HepG2 (cell line): Measurements from ENCODE around the gene GNL1. TPM values are rescaled to one million over a fixed set of nuclear protein-coding genes. Genes with fewer than 3 reads are reported as not detected.

Experiments
- ATAD3A ChIP-seq: sonication (generic); formaldehyde crosslinking; IDR thresholded peaks from 2 replicates; pipeline ENCODE4 v1.4.0; 2020; ENCODE audit warnings: missing genetic modification reagents
- IRX3 ChIP-seq: sonication (generic); formaldehyde crosslinking; IDR thresholded peaks from 2 replicates; pipeline ENCODE4 v1.8.1; 2023; ENCODE audit warnings: mild to moderate bottlenecking, low read depth, missing genetic modification reagents, borderline replicate concordance
- KAT2B ChIP-seq: fragments of 150-350 bp; IDR thresholded peaks from 2 replicates; pipeline ENCODE4 v1.6.1; 2014; ENCODE audit warnings: low read depth, low read length, borderline replicate concordance
- MYC ChIP-seq: sonication (generic); formaldehyde crosslinking; IDR thresholded peaks from 2 replicates; pipeline ENCODE4 v1.9.0; 2021; ENCODE audit warnings: missing genetic modification reagents, borderline replicate concordance
- NAIF1 ChIP-seq: sonication (generic); formaldehyde crosslinking; IDR thresholded peaks from 2 replicates; pipeline ENCODE4 v1.5.0; 2020; ENCODE audit warnings: mild to moderate bottlenecking, missing genetic modification reagents, borderline replicate concordance
- PAF1 ChIP-seq: IDR thresholded peaks from 2 replicates; pipeline ENCODE4 v1.6.1; 2016; ENCODE audit warnings: missing genetic modification reagents, missing compliant biosample characterization
- PAX8 ChIP-seq: sonication (generic); formaldehyde crosslinking; IDR thresholded peaks from 2 replicates; pipeline ENCODE4 v1.8.0; 2022; ENCODE audit warnings: mild to moderate bottlenecking, missing genetic modification reagents, borderline replicate concordance
- RFX3 ChIP-seq: IDR thresholded peaks from 2 replicates; pipeline ENCODE4 v1.6.1; 2016; ENCODE audit warnings: missing biosample characterization, missing genetic modification reagents
- SNAI1 ChIP-seq: sonication (generic); formaldehyde crosslinking; IDR thresholded peaks from 2 replicates; pipeline ENCODE4 v1.5.0; 2020; ENCODE audit warnings: mild to moderate bottlenecking, missing genetic modification reagents, borderline replicate concordance
- ZBTB20 ChIP-seq: sonication (generic); formaldehyde crosslinking; IDR thresholded peaks from 2 replicates; pipeline ENCODE4 v1.8.1; 2023; ENCODE audit warnings: missing genetic modification reagents, low read depth, mild to moderate bottlenecking, borderline replicate concordance
- ZIK1 ChIP-seq: sonication (generic); formaldehyde crosslinking; IDR thresholded peaks from 2 replicates; pipeline ENCODE4 v1.5.0; 2020; ENCODE audit warnings: mild to moderate bottlenecking, low read depth, missing genetic modification reagents, borderline replicate concordance
- ZNF234 ChIP-seq: sonication (generic); formaldehyde crosslinking; conservative IDR thresholded peaks from 2 replicates; pipeline ENCODE4 v1.5.1; 2020; ENCODE audit warnings: mild to moderate bottlenecking, missing genetic modification reagents
- ZNF253 ChIP-seq: sonication (generic); formaldehyde crosslinking; IDR thresholded peaks from 2 replicates; pipeline ENCODE4 v1.8.0; 2022; ENCODE audit warnings: mild to moderate bottlenecking, missing genetic modification reagents, borderline replicate concordance
- ZNF263 ChIP-seq: sonication (generic); formaldehyde crosslinking; IDR thresholded peaks from 2 replicates; pipeline ENCODE4 v1.4.0; 2020; ENCODE audit warnings: missing genetic modification reagents
- ZNF382 ChIP-seq: sonication (generic); formaldehyde crosslinking; IDR thresholded peaks from 2 replicates; pipeline ENCODE4 v1.5.0; 2020; ENCODE audit warnings: missing genetic modification reagents, mild to moderate bottlenecking, borderline replicate concordance
- ZNF44 ChIP-seq: sonication (generic); formaldehyde crosslinking; IDR thresholded peaks from 2 replicates; pipeline ENCODE4 v1.5.1; 2020; ENCODE audit warnings: mild to moderate bottlenecking, missing genetic modification reagents
- ZNF547 ChIP-seq: sonication (generic); formaldehyde crosslinking; IDR thresholded peaks from 2 replicates; pipeline ENCODE4 v1.5.1; 2020; ENCODE audit warnings: mild to moderate bottlenecking, missing genetic modification reagents
- ZNF781 ChIP-seq: sonication (generic); formaldehyde crosslinking; IDR thresholded peaks from 2 replicates; pipeline ENCODE4 v1.5.1; 2020; ENCODE audit warnings: borderline replicate concordance, mild to moderate bottlenecking, missing genetic modification reagents; ENCODE audit errors: not compliant biosample characterization
- ZNF841 ChIP-seq: sonication (generic); formaldehyde crosslinking; IDR thresholded peaks from 2 replicates; pipeline ENCODE4 v1.8.1; 2023; ENCODE audit warnings: missing genetic modification reagents, borderline replicate concordance
- ZNF879 ChIP-seq: sonication (generic); formaldehyde crosslinking; IDR thresholded peaks from 2 replicates; pipeline ENCODE4 v1.8.1; 2023; ENCODE audit warnings: missing genetic modification reagents
- polyA plus RNA-seq, 8 experiments: library from polyadenylated mRNA; depleted of rRNA in 3 of 8; stranded (reverse) in 7 of 8; unstranded in 1 of 8; fragments of >200 nt; fragmentation: Illumina TruSeq in 4 of 8; extraction: Trizol in 4 of 8; gene quantifications; 2 replicates each; pipeline versions ENCODE4 v1.2.1 to v1.2.3, GENCODE V29; 2011 to 2016; ENCODE audit warnings: low read depth in 4 of 8, missing spikeins in 1 of 8, mixed read lengths in 1 of 8; ENCODE audit not compliant: insufficient read depth in 1 of 8
- total RNA-seq, 5 experiments: library from RNA; depleted of rRNA; stranded (reverse); fragments of >200 nt; fragmentation: Illumina TruSeq; extraction: Trizol; gene quantifications; 2 replicates each; pipeline ENCODE4 v1.2.3, GENCODE V29; 2016; ENCODE audit warnings: low read depth in 1 of 5
- TF ChIP-seq, protein P1 (sequence below): sonication (generic); formaldehyde crosslinking; conservative IDR thresholded peaks from 2 replicates; pipeline ENCODE4 v1.4.0; 2020; ENCODE audit warnings: missing genetic modification reagents
- TF ChIP-seq, protein P2 (sequence below): sonication (generic); formaldehyde crosslinking; IDR thresholded peaks from 2 replicates; pipeline ENCODE4 v1.5.0; 2020; ENCODE audit warnings: mild to moderate bottlenecking, missing genetic modification reagents
- TF ChIP-seq, protein P3 (sequence below): sonication (generic); formaldehyde crosslinking; IDR thresholded peaks from 2 replicates; pipeline ENCODE4 v1.5.0; 2020; ENCODE audit warnings: missing genetic modification reagents
- TF ChIP-seq, protein P4 (sequence below): sonication (generic); formaldehyde crosslinking; IDR thresholded peaks from 2 replicates; pipeline ENCODE4 v1.4.0; 2020; ENCODE audit warnings: missing genetic modification reagents

GNL1 gene
- total and polyA plus RNA-seq, 2 of the 13 experiments (the other 11 are each of a cell fraction or from before 2014, with no cell fraction given), result 35.0 to 55.6 TPM

DNA sequence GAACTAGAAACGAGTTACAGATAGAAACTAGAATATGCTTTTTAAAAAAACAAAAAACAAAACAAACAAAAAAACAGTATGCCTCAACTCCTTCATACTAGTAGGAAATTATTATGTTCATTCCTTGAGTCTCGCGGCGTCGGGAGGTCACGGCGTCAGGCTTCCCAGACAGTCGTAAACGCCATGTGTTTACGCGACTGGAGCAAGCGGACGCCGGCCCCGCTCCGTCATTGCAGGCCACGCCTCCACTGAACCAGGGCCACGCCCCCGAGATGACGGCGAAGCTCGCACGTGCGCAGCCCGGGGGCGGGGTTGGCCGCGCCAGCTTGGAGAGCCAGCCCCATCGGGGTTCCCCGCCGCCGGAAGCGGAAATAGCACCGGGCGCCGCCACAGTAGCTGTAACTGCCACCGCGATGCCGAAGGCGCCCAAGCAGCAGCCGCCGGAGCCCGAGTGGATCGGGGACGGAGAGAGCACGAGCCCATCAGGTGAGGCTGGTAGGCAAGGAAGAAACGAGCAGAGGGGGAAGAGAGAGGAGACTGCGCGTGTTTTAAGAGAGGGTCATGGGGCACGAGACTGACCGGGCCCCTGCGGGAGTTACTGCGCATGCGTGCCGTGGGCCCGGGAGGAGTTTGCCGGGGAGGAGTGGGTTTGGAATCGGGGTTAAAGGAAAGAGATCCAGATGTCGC lies 14.9 kb upstream of the GNL1 start, which contains the start of gene ABCF1 (continued):
- TF ChIP-seq, protein P1, sequence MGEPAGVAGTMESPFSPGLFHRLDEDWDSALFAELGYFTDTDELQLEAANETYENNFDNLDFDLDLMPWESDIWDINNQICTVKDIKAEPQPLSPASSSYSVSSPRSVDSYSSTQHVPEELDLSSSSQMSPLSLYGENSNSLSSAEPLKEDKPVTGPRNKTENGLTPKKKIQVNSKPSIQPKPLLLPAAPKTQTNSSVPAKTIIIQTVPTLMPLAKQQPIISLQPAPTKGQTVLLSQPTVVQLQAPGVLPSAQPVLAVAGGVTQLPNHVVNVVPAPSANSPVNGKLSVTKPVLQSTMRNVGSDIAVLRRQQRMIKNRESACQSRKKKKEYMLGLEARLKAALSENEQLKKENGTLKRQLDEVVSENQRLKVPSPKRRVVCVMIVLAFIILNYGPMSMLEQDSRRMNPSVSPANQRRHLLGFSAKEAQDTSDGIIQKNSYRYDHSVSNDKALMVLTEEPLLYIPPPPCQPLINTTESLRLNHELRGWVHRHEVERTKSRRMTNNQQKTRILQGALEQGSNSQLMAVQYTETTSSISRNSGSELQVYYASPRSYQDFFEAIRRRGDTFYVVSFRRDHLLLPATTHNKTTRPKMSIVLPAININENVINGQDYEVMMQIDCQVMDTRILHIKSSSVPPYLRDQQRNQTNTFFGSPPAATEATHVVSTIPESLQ (CRISPR knock-in tag), result peak; percentile 61; the same call in 1 of the 2 replicates
- TF ChIP-seq IRX3 (CRISPR knock-in tag), result no peak
- TF ChIP-seq ZNF879, result peak; percentile 76; the same call in 1 of the 2 replicates
- no peak for TF ChIP-seq ZNF382 (CRISPR knock-in tag)
- peak; percentile 95 for TF ChIP-seq ZNF781
- no peak for TF ChIP-seq ATAD3A (CRISPR knock-in tag)
- TF ChIP-seq PAF1 (CRISPR knock-in tag), result no peak
- no peak; the same call in 1 of the 2 replicates for TF ChIP-seq ZNF234 (CRISPR knock-in tag)
- TF ChIP-seq, protein P2, sequence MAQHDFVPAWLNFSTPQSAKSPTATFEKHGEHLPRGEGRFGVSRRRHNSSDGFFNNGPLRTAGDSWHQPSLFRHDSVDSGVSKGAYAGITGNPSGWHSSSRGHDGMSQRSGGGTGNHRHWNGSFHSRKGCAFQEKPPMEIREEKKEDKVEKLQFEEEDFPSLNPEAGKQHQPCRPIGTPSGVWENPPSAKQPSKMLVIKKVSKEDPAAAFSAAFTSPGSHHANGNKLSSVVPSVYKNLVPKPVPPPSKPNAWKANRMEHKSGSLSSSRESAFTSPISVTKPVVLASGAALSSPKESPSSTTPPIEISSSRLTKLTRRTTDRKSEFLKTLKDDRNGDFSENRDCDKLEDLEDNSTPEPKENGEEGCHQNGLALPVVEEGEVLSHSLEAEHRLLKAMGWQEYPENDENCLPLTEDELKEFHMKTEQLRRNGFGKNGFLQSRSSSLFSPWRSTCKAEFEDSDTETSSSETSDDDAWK (CRISPR knock-in tag), result no peak
- peak; percentile 90; the same call in 1 of the 2 replicates for TF ChIP-seq ZNF841
- peak; percentile 99 for TF ChIP-seq NAIF1 (CRISPR knock-in tag)
- TF ChIP-seq MYC (CRISPR knock-in tag), result peak; percentile 98
- TF ChIP-seq SNAI1, result peak; percentile 91
- TF ChIP-seq KAT2B, result no peak
- no peak; the same call in none of the 2 replicates for TF ChIP-seq ZNF44
- TF ChIP-seq, protein P3, sequence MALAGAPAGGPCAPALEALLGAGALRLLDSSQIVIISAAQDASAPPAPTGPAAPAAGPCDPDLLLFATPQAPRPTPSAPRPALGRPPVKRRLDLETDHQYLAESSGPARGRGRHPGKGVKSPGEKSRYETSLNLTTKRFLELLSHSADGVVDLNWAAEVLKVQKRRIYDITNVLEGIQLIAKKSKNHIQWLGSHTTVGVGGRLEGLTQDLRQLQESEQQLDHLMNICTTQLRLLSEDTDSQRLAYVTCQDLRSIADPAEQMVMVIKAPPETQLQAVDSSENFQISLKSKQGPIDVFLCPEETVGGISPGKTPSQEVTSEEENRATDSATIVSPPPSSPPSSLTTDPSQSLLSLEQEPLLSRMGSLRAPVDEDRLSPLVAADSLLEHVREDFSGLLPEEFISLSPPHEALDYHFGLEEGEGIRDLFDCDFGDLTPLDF, result peak; percentile 85; the same call in 1 of the 2 replicates
- peak; percentile 91 for TF ChIP-seq PAX8
- peak; percentile 86 for TF ChIP-seq ZNF263 (CRISPR knock-in tag)
- peak; percentile 98 for TF ChIP-seq ZNF547 (CRISPR knock-in tag)
- TF ChIP-seq ZNF253, result peak; percentile 92
- TF ChIP-seq ZBTB20 (CRISPR knock-in tag), result peak; percentile 90
- peak; percentile 86 for TF ChIP-seq ZIK1
- TF ChIP-seq, protein P4, sequence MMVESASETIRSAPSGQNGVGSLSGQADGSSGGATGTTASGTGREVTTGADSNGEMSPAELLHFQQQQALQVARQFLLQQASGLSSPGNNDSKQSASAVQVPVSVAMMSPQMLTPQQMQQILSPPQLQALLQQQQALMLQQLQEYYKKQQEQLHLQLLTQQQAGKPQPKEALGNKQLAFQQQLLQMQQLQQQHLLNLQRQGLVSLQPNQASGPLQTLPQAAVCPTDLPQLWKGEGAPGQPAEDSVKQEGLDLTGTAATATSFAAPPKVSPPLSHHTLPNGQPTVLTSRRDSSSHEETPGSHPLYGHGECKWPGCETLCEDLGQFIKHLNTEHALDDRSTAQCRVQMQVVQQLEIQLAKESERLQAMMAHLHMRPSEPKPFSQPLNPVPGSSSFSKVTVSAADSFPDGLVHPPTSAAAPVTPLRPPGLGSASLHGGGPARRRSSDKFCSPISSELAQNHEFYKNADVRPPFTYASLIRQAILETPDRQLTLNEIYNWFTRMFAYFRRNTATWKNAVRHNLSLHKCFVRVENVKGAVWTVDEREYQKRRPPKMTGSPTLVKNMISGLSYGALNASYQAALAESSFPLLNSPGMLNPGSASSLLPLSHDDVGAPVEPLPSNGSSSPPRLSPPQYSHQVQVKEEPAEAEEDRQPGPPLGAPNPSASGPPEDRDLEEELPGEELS (CRISPR knock-in tag), result peak; percentile 90
- 0 out of 2 replicates have a peak, but pooled peaks have one; percentile 27 for TF ChIP-seq RFX3 (CRISPR knock-in tag)
